GM19239 (cell line): Measurements from ENCODE around the gene PRPSAP2.
"Not testable (repeated sequence)": the region's sequence is repeated elsewhere in the genome, so short reads cannot be mapped to it uniquely, and the experiment has no call there.

Experiments
- DNase-seq: peaks from one replicate; pipeline ENCODE4 v3.0.0; 2011; ENCODE audit warnings: low spot score; ENCODE audit not compliant: insufficient read length
- FAIRE-seq: peaks from 2 replicates; lab custom pipeline; 2011; peaks lifted over from hg19 to GRCh38; lab: Jason Lieb, UNC

Gene PRPSAP2

GRCh38 chr17:18877104-18877645 lies 19.2 kb downstream of the PRPSAP2 start:
- DNase-seq (no peak), FAIRE-seq (no peak)

DNA sequence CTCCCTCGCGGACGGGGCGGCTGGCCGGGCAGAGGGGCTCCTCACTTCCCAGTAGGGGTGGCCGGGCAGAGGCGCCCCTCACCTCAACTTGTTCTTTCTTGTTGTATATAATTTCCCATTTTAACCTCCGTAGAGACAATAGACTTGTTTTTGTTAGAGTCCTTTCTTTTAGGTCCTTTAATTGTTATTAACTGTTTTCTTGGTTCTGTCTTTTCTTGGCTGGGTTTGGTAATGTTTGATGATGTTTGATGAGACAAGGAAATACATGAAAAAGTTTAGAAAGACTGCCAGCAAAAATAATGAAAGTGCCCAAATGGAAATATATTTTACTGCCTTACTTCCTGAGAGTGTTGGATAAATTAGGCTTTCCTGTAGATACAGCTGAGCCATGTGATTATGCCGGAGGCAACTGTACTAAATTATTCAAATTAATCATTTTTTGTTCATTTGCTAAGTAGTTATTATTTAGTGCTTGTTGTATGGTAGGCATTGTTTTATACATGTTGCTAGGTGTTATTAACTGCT lies 30.9 kb downstream of the PRPSAP2 start:
- FAIRE-seq (no peak), DNase-seq (no peak)

- FAIRE-seq = no peak
- no peak for DNase-seq
Observed at GRCh38 chr17:18889658-18890057, 31.7 kb downstream of the PRPSAP2 start.

DNA sequence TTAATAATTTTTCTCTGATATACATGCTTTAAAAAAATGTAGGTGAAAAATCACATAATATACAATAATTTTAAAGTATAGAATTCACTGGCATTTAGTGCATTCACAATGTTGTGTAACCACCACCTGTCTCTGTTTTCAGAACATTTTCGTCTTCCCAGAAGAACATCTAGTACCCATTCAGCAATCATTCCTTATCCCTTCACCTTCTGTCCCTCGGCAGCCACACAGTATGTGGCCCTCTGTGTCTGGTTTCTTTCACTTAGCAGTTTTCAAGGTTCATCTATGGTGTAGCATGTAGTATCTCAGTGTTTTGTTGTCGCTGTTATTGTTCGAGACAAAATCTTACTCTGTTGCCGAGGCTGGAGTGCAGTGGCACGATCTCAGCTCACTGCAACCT lies 33.6 kb downstream of the PRPSAP2 start:
- no peak for DNase-seq
- FAIRE-seq = no peak

DNA sequence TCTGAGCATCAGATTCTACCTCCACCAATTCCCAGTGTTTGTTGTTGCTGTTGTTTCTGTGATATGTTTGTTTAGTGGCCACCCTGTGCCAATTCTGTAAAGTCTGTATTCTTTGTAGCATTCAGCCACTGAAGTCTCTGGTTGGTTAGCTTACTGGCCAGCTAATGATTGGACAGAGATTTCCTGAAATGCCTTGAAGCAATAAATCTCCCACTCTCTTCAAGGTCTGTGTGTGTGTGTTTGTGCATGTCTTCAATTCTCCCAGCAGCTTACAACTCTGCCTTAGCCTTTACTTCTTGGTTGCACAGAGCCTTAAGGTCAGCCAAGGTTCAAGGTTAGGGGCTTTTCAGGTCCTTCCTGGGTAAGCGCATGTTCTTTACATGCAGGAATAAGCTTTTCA lies 38.2 kb downstream of the PRPSAP2 start:
- FAIRE-seq (peak; percentile 51), DNase-seq (no peak)

DNA sequence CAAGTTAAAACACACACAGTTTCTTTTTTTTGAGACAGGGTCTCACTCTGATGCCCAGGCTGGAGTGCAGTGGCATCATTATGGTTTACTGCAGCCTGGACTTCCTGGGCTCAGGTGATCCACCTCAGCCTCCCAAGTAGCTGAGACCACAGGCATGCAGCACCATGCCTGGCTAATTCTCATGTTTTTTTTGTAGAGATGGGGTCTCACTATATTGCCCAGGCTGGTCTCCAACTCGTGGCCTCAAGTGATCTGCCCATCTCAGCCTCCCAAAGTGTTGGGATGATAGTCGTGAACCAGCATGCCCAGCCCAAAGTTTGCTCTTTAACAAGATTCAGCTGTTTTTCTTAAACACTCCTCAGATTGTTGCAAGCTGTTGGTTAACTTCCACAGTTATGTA lies 39.0 kb downstream of the PRPSAP2 start:
- FAIRE-seq = no peak

DNA sequence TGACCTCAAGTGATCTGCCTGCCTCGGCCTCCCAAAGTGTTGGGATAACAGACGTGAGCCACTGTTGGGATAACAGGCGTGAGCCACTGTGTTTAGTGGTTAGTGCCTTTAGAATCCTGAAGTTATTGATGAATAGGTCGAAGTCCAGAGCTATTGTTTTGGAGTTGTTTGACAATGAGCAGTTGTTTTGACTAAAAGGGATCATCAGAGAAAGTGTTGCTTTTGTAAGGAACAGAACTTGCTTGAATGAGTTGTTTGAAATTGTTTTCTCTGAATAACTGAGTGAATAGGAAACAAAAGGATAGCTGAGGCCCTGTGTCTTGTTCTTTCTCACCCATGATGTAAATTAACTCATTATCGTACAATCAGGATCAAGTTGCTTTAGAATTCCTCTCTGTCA lies 46.6 kb downstream of the PRPSAP2 start:
- DNase-seq (no peak), FAIRE-seq (no peak)

More for the DNA sequence above, 39.0 kb downstream of the PRPSAP2 start:
- no peak for DNase-seq

DNA sequence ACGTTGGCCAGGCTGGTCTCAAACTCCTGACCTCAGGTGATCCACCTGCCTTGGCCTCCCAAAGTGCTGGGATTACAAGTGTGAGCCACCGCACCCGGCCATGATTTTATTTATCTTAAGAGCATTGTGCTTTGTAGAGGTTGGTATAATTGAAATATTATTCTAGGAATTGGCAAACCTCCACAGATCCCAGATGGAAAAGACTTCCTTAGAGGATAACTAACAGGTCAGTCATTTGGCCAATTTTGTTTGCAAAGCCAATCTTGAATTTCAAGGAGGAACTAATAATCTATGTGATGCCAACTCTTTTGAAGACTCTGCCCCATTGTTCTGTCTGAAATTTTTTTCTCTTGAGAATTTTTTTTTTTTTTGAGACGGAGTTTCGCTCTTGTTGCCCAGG lies 47.3 kb downstream of the PRPSAP2 start:
- FAIRE-seq (no peak), DNase-seq (no peak)

GRCh38 chr17:18910326-18910725 lies 52.4 kb downstream of the PRPSAP2 start:
- FAIRE-seq (no peak), DNase-seq (no peak)

- FAIRE-seq (no peak), DNase-seq (no peak)
Observed at GRCh38 chr17:18910881-18911280, 53.0 kb downstream of the PRPSAP2 start.

- FAIRE-seq = peak; percentile 59
- DNase-seq = no peak
Observed at GRCh38 chr17:18916816-18917500, 59.0 kb downstream of the PRPSAP2 start.

GRCh38 chr17:18917506-18918032 lies 59.6 kb downstream of the PRPSAP2 start:
- no peak for DNase-seq

DNA sequence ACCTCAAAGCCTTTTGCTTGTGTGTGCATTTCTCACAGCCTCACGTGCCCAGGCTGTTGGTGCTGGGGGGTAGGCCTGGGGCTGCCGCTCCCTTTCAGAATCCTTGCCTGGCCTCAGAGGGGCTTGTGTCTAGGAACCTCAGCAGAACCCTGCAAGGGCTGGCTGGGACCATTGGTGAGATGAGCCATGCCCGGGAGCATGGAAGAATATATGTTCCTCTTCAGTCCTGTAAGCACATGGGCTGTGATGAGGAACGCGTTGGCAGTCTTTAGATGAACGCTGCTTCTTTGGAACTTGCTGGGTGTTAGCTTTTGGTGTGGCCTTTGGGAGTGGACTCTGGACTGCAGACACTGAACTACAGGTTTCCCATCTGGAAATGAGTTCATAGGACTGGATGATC lies 62.0 kb downstream of the PRPSAP2 start:
- no peak for DNase-seq

More at GRCh38 chr17:18917506-18918032, 59.6 kb downstream of the PRPSAP2 start:
- no peak for FAIRE-seq

GRCh38 chr17:18920911-18921441 lies 63.0 kb downstream of the PRPSAP2 start:
- DNase-seq (no peak), FAIRE-seq (peak; percentile 97)

More for the DNA sequence above, 62.0 kb downstream of the PRPSAP2 start:
- peak; percentile 70 for FAIRE-seq

DNA sequence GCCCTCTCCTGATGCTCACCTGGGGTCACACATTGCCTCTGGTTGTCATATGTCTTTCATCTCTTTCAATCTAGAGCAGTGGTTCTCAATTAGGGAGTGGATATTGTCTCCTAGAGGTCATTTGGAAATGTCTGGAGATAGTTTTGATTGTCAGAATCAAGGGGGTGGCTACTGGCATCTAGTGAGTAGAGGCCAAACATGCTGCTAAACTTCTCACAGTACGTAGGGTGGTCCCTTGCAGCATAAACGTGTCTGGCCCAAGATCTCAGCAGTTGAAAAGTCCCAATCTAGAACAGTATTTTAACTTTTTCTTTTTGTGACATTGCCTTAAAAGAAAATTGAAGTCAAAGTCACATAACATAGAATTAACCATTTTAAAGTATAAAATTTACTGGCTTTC lies 63.6 kb downstream of the PRPSAP2 start:
- DNase-seq (no peak), FAIRE-seq (no peak)

DNA sequence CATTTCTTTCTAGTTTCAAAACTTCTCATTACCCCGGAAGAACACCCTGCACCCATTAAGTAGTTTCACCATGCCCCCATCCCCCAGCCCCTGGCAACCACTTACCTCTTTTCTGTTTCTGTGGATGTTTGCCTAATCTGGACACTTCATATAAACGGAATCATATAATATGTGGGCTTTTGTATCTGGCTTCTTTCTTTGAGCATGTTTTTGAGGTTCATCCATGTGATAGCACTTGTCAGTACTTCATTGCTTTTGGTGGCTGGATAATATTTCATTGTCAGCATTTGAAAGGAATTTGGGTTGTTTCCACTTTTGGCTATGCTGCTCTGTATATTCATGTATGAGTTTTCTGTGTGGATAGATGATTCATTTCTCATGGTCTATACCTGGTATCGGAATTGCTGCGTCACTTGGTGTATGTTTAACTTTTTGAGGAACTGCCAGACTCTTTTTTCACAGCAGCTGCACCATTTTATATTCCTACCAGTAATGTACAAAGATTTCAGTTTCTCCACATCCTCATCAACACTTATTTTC lies 64.1 kb downstream of the PRPSAP2 start:
- DNase-seq = no peak

DNA sequence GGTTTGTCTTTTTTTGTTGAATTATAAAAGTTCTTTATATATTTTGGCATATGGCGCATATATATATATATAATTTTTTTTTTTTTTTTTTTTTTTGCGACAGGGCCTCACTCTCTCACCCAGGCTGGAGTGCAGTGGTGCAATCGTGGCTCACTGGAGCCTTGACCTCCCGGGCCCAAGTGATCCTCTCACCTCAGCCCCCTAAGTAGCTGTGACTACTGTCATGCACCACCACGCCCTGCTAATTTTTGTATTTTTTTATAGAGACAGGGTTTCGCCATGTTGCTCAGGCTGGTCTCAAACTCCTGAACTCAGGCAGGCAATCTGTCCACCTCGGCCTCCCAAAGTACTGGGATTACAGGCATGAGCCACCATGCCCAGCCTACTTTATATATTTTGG lies 64.7 kb downstream of the PRPSAP2 start:
- peak; percentile 61 for FAIRE-seq
- DNase-seq = not testable (repeated sequence)

More for the DNA sequence above, 64.1 kb downstream of the PRPSAP2 start:
- FAIRE-seq = no peak

DNA sequence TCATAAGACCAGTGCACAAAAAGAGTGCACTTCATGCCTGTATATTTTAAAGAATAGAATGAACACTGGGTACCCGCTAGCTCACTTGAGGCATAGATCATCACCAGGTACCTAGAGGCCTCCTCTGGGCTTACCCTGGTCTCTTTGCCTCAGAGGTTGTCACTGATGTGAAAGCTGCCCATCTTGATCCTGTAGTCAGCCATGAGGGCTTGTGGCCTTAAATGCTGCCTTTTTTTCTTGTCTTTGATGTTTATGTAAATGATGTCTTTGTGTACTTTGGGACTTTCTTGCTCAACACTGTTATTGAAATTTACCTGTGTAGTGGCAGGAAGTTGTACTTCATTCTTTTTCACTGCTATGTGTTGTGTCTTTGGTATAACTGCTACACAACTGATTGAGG lies 67.3 kb downstream of the PRPSAP2 start:
- FAIRE-seq (peak; percentile 80), DNase-seq (no peak)

GRCh38 chr17:18928628-18929125 lies 70.7 kb downstream of the PRPSAP2 start:
- FAIRE-seq = no peak

DNA sequence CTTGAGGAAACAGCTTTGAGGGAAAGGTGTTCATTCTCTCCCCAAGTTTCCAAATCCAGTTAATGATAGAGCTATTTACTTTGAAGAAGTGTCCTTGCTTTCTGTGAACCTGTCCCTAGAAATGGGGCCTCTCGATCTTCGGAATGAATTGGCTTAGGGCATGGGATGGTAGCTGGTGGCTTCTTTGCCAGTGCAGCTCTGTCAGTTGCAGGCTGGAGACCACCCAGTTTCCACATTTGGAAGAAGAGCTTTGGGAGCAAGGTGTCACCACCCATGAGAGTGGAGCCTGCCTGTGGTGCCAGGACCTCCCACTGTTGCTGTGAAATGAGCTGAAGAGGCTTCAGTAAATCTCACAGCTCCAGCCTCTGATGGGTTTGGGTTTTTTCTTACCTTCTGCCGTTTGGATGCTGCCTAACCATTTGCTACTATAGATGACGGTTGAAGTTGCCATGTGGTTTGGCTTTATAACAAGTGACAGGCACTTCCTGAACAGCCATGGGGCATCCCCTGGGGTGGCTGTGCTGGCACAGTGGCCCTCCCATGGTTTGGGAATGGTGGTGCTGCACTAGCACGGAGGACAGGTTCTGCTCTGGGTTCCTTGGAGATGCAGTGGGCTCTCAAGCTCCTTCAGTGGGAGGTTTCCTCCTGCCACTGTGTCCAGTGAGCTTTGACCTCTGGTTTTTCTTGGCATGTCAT lies 74.6 kb downstream of the PRPSAP2 start:
- FAIRE-seq (peak; percentile 47), DNase-seq (no peak)

More at GRCh38 chr17:18928628-18929125, 70.7 kb downstream of the PRPSAP2 start:
- DNase-seq = no peak
